PC-3 (cell line): Measurements from ENCODE around the gene IL16.

Experiments
- EZH2 ChIP-seq: fragments of 300-600 bp; sonication (generic); IDR thresholded peaks from one replicate; pipeline ENCODE4 v1.6.1; 2017; ENCODE audit warnings: antibody characterized with exemption, mild to moderate bottlenecking, low read length; ENCODE audit not compliant: unreplicated experiment
- EZH2phosphoT487 ChIP-seq: fragments of 300-600 bp; sonication (generic); IDR thresholded peaks from 2 replicates; pipeline ENCODE4 v1.6.1; 2018; ENCODE audit warnings: mild to moderate bottlenecking, antibody characterized with exemption, low read length, borderline replicate concordance
- TF ChIP-seq, protein P1 (sequence below): fragments of 300-600 bp; sonication (generic); conservative IDR thresholded peaks from 2 replicates; pipeline ENCODE4 v1.5.1; 2017; ENCODE audit warnings: antibody characterized with exemption, low read depth, mild to moderate bottlenecking, low read length

DNA sequence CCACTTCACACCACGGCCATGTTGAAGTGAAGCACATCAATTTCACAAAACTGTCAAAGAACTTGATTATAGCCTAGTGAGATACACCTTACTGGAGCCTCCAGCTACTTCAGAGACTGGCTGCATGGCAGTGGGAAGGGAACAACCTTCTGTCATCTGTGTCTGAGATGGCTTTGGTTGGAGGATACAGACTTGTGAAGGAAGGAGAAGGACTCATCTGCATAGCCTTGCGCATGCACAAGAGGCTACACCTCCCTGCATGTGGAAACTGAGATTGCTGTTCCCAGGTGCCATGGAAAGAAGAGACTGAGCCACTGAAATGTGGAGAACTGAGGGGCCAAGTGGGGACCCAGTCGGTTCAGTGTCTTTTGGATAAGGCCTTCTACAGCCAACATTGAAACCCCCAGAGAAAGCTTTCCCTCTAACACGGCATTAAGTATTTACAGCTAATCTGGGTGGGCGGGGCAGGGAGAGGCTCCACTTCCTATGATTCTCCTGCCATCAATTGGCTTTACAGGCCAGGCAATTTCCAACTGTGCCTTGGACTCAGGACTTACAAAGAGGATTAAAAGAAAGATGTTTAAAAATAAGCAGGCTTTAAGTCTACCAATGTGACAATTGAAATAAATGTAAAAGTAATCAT lies 58.8 kb downstream of the IL16 start:
- TF ChIP-seq, protein P1, sequence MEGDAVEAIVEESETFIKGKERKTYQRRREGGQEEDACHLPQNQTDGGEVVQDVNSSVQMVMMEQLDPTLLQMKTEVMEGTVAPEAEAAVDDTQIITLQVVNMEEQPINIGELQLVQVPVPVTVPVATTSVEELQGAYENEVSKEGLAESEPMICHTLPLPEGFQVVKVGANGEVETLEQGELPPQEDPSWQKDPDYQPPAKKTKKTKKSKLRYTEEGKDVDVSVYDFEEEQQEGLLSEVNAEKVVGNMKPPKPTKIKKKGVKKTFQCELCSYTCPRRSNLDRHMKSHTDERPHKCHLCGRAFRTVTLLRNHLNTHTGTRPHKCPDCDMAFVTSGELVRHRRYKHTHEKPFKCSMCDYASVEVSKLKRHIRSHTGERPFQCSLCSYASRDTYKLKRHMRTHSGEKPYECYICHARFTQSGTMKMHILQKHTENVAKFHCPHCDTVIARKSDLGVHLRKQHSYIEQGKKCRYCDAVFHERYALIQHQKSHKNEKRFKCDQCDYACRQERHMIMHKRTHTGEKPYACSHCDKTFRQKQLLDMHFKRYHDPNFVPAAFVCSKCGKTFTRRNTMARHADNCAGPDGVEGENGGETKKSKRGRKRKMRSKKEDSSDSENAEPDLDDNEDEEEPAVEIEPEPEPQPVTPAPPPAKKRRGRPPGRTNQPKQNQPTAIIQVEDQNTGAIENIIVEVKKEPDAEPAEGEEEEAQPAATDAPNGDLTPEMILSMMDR, result no peak
- TF ChIP-seq EZH2, result no peak
- TF ChIP-seq EZH2phosphoT487, result no peak
